NCI-H1930 (cell line): ENCODE measurements around the gene RASIP1.

ENCODE experiments used
- DNase-seq, 2 experiments: peaks; one replicate each; lab custom pipeline; 2025; lab: John Stamatoyannopoulos, UW

RASIP1 gene

GRCh38 chr19:48674921-48675824 is 65.2 kb downstream of the RASIP1 start:
- peak; percentile 76 to 82 for DNase-seq

GRCh38 chr19:48674216-48674809 is 66.1 kb downstream of the RASIP1 start:
- DNase-seq, result no peak

- no peak for DNase-seq
These were observed 66.8 kb downstream of the RASIP1 start for GRCh38 chr19:48673436-48674100.

GRCh38 chr19:48672994-48673393 is 67.4 kb downstream of the RASIP1 start, which contains the start of gene NTN5:
Gene NTN5 (minus strand): TSS chr19:48673017. CDS start chr19:48670986, 2,031 bp downstream.
- DNase-seq, result no peak

- no peak for DNase-seq
These were observed 68.9 kb downstream of the RASIP1 start for GRCh38 chr19:48671446-48671995.

GRCh38 chr19:48670699-48671445 is 69.5 kb downstream of the RASIP1 start:
- no peak for DNase-seq
